Chondrocyte (in vitro differentiated cells): ENCODE results near the gene SOS1. TPM values are rescaled to one million over a fixed set of nuclear protein-coding genes. Genes with fewer than 3 reads are reported as not detected.

Experiments used
- DNase-seq: peaks from one replicate; pipeline ENCODE4 v3.0.0; 2021; ENCODE audit warnings: mixed read lengths, low spot score
- H3K27ac Mint-ChIP-seq: one replicate; pipeline ENCODE4 v1.8.0; 2021; ENCODE audit warnings: mild to moderate bottlenecking, moderate library complexity, mixed read lengths; ENCODE audit not compliant: unreplicated experiment
- H3K27me3 Mint-ChIP-seq: 2 replicates; pipeline ENCODE4 v1.8.0; 2021; ENCODE audit warnings: low read depth, mixed read lengths
- H3K36me3 Mint-ChIP-seq: 2 replicates; pipeline ENCODE4 v1.8.0; 2021; ENCODE audit warnings: low read depth, mixed read lengths
- H3K4me1 Mint-ChIP-seq: 2 replicates; pipeline ENCODE4 v1.8.0; 2021; ENCODE audit warnings: low read depth, mild to moderate bottlenecking, mixed read lengths
- H3K4me3 Mint-ChIP-seq: one replicate; pipeline ENCODE4 v1.8.0; 2021; ENCODE audit warnings: mild to moderate bottlenecking, moderate library complexity, mixed read lengths; ENCODE audit not compliant: unreplicated experiment
- H3K9me3 Mint-ChIP-seq: 2 replicates; pipeline ENCODE4 v1.8.0; 2021; ENCODE audit warnings: low read depth, mixed read lengths
- CTCF ChIP-seq: fragments of 200-600 bp; sonication (generic); IDR thresholded peaks from 2 replicates; pipeline ENCODE4 v1.5.0; 2021; ENCODE audit warnings: antibody characterized with exemption, mild to moderate bottlenecking, moderate library complexity
- total RNA-seq: library from RNA; stranded (reverse); gene quantifications from 3 replicates; pipeline ENCODE4 v1.2.1, GENCODE V29; 2021

The SOS1 gene
- total RNA-seq, 1 donor from 2014 or later = 37.2 TPM

GRCh38 chr2:39017334-39017733, 103.5 kb downstream of the SOS1 start:
- TF ChIP-seq CTCF = no peak
- Mint-ChIP-seq H3K9me3 (no peaks in the 10 kb centered on the region), H3K4me1 (peaks cover 15% of the 10 kb centered on the region), H3K36me3 (peaks cover 5% of the 10 kb centered on the region), H3K27ac (no peak overlapping the region), H3K27me3 (no peaks in the 10 kb centered on the region), H3K4me3 (no peak overlapping the region)
- no peak for DNase-seq

- peaks cover 15% of the 10 kb centered on the region for H3K4me1 Mint-ChIP-seq
- no peak for TF ChIP-seq CTCF
- no peaks in the 10 kb centered on the region for H3K9me3 Mint-ChIP-seq
- H3K27me3 Mint-ChIP-seq = no peaks in the 10 kb centered on the region
- DNase-seq = no peak
- H3K36me3 Mint-ChIP-seq = peaks cover 11% of the 10 kb centered on the region
- H3K4me3 Mint-ChIP-seq = no peak overlapping the region
- no peak overlapping the region for H3K27ac Mint-ChIP-seq
These were observed 105.4 kb downstream of the SOS1 start for GRCh38 chr2:39015424-39015823.

GRCh38 chr2:39013871-39014270, 107.0 kb downstream of the SOS1 start:
- Mint-ChIP-seq H3K27ac (no peak overlapping the region), H3K27me3 (no peaks in the 10 kb centered on the region), H3K4me1 (peaks cover 17% of the 10 kb centered on the region), H3K36me3 (peaks cover 18% of the 10 kb centered on the region), H3K9me3 (no peaks in the 10 kb centered on the region), H3K4me3 (no peak overlapping the region)
- DNase-seq = no peak
- no peak for TF ChIP-seq CTCF

GRCh38 chr2:39008665-39009064, 112.2 kb downstream of the SOS1 start:
- TF ChIP-seq CTCF = no peak
- Mint-ChIP-seq H3K36me3 (peaks cover 30% of the 10 kb centered on the region), H3K4me3 (no peak overlapping the region), H3K27ac (no peak overlapping the region), H3K9me3 (no peaks in the 10 kb centered on the region), H3K27me3 (no peaks in the 10 kb centered on the region), H3K4me1 (peaks cover 9% of the 10 kb centered on the region)
- DNase-seq = no peak

- H3K36me3 Mint-ChIP-seq = peaks cover 25% of the 10 kb centered on the region
- no peaks in the 10 kb centered on the region for H3K9me3 Mint-ChIP-seq
- no peak for TF ChIP-seq CTCF
These were observed 112.9 kb downstream of the SOS1 start for GRCh38 chr2:39007875-39008504.

More at GRCh38 chr2:39007875-39008504, 112.9 kb downstream of the SOS1 start:
- Mint-ChIP-seq H3K27ac (no peak overlapping the region), H3K27me3 (no peaks in the 10 kb centered on the region), H3K4me1 (peaks cover 9% of the 10 kb centered on the region), H3K4me3 (no peak overlapping the region)
- DNase-seq = no peak
